ENCODE results near the gene SMCO2. TPM values are rescaled to one million over a fixed set of nuclear protein-coding genes. Genes with fewer than 3 reads are reported as not detected.

Gene SMCO2
- total RNA-seq, 1 experiment from 2014 or later = not detected

DNA sequence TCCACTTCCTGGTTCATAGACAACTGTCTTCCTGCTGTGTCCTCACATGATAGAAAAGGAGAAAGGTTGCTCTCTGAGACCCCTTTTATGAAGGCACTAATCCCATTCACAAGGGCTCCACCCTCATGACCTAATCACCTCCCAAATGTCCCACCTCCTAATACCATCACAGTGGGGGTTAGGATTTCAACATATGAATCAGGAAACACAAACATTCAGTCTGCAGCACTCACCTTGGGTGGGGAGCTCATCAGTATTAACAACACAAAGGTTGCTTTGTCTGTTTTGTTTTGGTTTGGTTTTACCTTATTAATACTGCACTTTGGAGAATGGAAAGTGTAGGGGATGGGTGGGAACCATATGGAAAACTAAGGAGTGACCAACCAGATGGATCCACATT is 10.5 kb upstream of the SMCO2 start:
- no peak overlapping the region for H3K9ac ChIP-seq (ENCODE audit: low read length)
- no peak overlapping the region for H2AFZ ChIP-seq (ENCODE audit: low read depth, low read length, poor library complexity, severe bottlenecking)
- RAD21 ChIA-PET (ENCODE audit: low non-redundant PET in 1 of 2, low total read pairs in 2 of 2, uncharacterized antibody in 2 of 2, unreplicated experiment in 2 of 2) = interaction anchor here in 1 of 2 experiments (0.9 kb wide), 1 partner anchor 200 kb away, joined by 4 read pairs; no protein-coding TSS in a partner anchor
- peaks cover 8 to 12% of the 10 kb centered on the region in 2 experiments; a peak in 3 of 4 replicates for H3K4me1 ChIP-seq (ENCODE audit: control insufficient read depth in 1 of 2, insufficient read depth in 2 of 2, low read length in 2 of 2)
- intact Hi-C loops (cut with micrococcal nuclease) = no loop called here
- ATAC-seq (peak; percentile 31; the same call in 1 of the 2 replicates), DNase-seq (ENCODE audit: low read depth, low spot score) (no peak)
- H3K27ac ChIP-seq (ENCODE audit: low read depth, low read length) = no peak overlapping the region
- no peak overlapping the region for H3K4me2 ChIP-seq (ENCODE audit: low read length)
- CTCF ChIA-PET = no interaction called here
- TF ChIP-seq, protein P1, sequence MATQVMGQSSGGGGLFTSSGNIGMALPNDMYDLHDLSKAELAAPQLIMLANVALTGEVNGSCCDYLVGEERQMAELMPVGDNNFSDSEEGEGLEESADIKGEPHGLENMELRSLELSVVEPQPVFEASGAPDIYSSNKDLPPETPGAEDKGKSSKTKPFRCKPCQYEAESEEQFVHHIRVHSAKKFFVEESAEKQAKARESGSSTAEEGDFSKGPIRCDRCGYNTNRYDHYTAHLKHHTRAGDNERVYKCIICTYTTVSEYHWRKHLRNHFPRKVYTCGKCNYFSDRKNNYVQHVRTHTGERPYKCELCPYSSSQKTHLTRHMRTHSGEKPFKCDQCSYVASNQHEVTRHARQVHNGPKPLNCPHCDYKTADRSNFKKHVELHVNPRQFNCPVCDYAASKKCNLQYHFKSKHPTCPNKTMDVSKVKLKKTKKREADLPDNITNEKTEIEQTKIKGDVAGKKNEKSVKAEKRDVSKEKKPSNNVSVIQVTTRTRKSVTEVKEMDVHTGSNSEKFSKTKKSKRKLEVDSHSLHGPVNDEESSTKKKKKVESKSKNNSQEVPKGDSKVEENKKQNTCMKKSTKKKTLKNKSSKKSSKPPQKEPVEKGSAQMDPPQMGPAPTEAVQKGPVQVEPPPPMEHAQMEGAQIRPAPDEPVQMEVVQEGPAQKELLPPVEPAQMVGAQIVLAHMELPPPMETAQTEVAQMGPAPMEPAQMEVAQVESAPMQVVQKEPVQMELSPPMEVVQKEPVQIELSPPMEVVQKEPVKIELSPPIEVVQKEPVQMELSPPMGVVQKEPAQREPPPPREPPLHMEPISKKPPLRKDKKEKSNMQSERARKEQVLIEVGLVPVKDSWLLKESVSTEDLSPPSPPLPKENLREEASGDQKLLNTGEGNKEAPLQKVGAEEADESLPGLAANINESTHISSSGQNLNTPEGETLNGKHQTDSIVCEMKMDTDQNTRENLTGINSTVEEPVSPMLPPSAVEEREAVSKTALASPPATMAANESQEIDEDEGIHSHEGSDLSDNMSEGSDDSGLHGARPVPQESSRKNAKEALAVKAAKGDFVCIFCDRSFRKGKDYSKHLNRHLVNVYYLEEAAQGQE (IDR thresholded peaks at IDR 0.05; ENCODE audit: low read depth) = no peak
- no peak for TF ChIP-seq SP1 (IDR thresholded peaks at IDR 0.05; ENCODE audit: low read depth)
- POLR2A ChIA-PET = no interaction called here
- no peaks in the 10 kb centered on the region for H3K9me3 ChIP-seq (ENCODE audit: control insufficient read depth in 1 of 2, insufficient read depth in 1 of 2, low read depth in 1 of 2, low read length in 2 of 2)
- no peaks in the 10 kb centered on the region for H3K36me3 ChIP-seq (ENCODE audit: control insufficient read depth in 1 of 2, insufficient read depth in 2 of 2, low read length in 2 of 2)
- H3K4me3 ChIP-seq (replicated peaks in 1 of 2; ENCODE audit: low read depth in 1 of 2, low read length in 2 of 2) = no peak overlapping the region
- no peaks in the 10 kb centered on the region for H3K79me2 ChIP-seq (ENCODE audit: insufficient read depth, low read length)
- no TSS peak for BruUV-seq (replicated peaks)
- H3K9me2 ChIP-seq (ENCODE audit: insufficient read depth) = no peaks in the 10 kb centered on the region
- H3K27me3 ChIP-seq (ENCODE audit: insufficient read depth, low read length) = no peaks in the 10 kb centered on the region
- no peaks in the 10 kb centered on the region for H4K20me1 ChIP-seq (ENCODE audit: insufficient read depth)

DNA sequence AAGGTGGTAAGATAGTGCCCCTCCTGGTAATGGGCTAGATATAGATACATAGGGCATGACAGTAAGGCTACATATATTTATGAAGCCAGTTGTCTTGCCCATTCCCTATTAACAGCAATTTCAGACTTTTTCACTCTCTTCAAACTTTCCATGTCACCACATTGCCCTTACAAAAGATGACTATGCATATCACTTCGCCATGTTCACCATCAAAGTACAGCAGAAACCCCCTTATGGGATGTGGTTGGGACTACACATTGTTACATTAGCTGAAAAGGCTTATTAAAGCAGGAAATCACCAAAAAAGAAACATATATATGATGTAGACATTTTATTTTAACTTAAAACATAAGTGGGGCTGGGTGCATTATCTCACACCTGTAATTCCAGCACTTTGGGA is 9.8 kb upstream of the SMCO2 start:
- intact Hi-C loops (cut with micrococcal nuclease) = no loop called here
- no TSS peak for BruUV-seq (replicated peaks)
- POLR2A ChIA-PET = interaction anchor here (1.0 kb wide), 1 partner anchor 87 kb away, joined by 3 read pairs; the partner anchor contains the start of gene PPFIBP1
- no peak for TF ChIP-seq JUND (IDR thresholded peaks at IDR 0.05)
- TF ChIP-seq EZH2 (IDR thresholded peaks at IDR 0.05) = no peak
- no peak for TF ChIP-seq TCF7L2 (IDR thresholded peaks at IDR 0.05; ENCODE audit: borderline replicate concordance, extremely low read depth, insufficient read depth, insufficient read length)
- TF ChIP-seq, protein P2, sequence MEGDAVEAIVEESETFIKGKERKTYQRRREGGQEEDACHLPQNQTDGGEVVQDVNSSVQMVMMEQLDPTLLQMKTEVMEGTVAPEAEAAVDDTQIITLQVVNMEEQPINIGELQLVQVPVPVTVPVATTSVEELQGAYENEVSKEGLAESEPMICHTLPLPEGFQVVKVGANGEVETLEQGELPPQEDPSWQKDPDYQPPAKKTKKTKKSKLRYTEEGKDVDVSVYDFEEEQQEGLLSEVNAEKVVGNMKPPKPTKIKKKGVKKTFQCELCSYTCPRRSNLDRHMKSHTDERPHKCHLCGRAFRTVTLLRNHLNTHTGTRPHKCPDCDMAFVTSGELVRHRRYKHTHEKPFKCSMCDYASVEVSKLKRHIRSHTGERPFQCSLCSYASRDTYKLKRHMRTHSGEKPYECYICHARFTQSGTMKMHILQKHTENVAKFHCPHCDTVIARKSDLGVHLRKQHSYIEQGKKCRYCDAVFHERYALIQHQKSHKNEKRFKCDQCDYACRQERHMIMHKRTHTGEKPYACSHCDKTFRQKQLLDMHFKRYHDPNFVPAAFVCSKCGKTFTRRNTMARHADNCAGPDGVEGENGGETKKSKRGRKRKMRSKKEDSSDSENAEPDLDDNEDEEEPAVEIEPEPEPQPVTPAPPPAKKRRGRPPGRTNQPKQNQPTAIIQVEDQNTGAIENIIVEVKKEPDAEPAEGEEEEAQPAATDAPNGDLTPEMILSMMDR (IDR thresholded peaks at IDR 0.05 in 2 of 3, conservative IDR thresholded peaks at IDR 0.05 in 1 of 3; ENCODE audit: borderline replicate concordance in 1 of 3, insufficient read depth in 1 of 3, low read depth in 2 of 3, low read length in 2 of 3) = no peak
- no peak for TF ChIP-seq SP1 (IDR thresholded peaks at IDR 0.05; ENCODE audit: low read depth)
- no peak for TF ChIP-seq ELF1 (IDR thresholded peaks at IDR 0.05; ENCODE audit: borderline replicate concordance, low read depth)
- no peak for TF ChIP-seq SIN3A (IDR thresholded peaks at IDR 0.05; ENCODE audit: low read depth)
- TF ChIP-seq EZH2phosphoT487 (IDR thresholded peaks at IDR 0.05; ENCODE audit: borderline replicate concordance) = no peak
- TF ChIP-seq SRF (IDR thresholded peaks at IDR 0.05; ENCODE audit: low read depth) = no peak
- TF ChIP-seq, protein P3, sequence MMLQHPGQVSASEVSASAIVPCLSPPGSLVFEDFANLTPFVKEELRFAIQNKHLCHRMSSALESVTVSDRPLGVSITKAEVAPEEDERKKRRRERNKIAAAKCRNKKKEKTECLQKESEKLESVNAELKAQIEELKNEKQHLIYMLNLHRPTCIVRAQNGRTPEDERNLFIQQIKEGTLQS (IDR thresholded peaks at IDR 0.05) = no peak
- TF ChIP-seq YY1 (IDR thresholded peaks at IDR 0.05; ENCODE audit: extremely low read depth, insufficient replicate concordance, low read depth, low read length) = no peak
- no peak for TF ChIP-seq RAD21 (IDR thresholded peaks at IDR 0.05; ENCODE audit: low read depth)
- TF ChIP-seq POLR2AphosphoS5 (IDR thresholded peaks at IDR 0.05; ENCODE audit: low read depth, low read length) = no peak

More for the DNA sequence above, 9.8 kb upstream of the SMCO2 start:
- H3K79me2 ChIP-seq (ENCODE audit: insufficient read depth, low read length) = no peaks in the 10 kb centered on the region
- H3K4me2 ChIP-seq (ENCODE audit: low read length) = no peak overlapping the region
- H3K4me1 ChIP-seq (ENCODE audit: control insufficient read depth in 1 of 2, insufficient read depth in 2 of 2, low read length in 2 of 2) = peaks cover 8 to 12% of the 10 kb centered on the region in 2 experiments; a peak in 3 of 4 replicates
- no peak overlapping the region for H2AFZ ChIP-seq (ENCODE audit: low read depth, low read length, poor library complexity, severe bottlenecking)
- H3K9me3 ChIP-seq (ENCODE audit: control insufficient read depth in 1 of 2, insufficient read depth in 1 of 2, low read depth in 1 of 2, low read length in 2 of 2) = no peaks in the 10 kb centered on the region
- ChIA-PET CTCF (interaction anchor here (1.1 kb wide), 1 partner anchor 12 kb away, joined by 3 read pairs; no protein-coding TSS in a partner anchor), RAD21 (ENCODE audit: low non-redundant PET in 1 of 2, low total read pairs in 2 of 2, uncharacterized antibody in 2 of 2, unreplicated experiment in 2 of 2) (interaction anchor here in 1 of 2 experiments (0.9 kb wide), 1 partner anchor 199 kb away, joined by 4 read pairs; no protein-coding TSS in a partner anchor)
- no peak overlapping the region for H3K4me3 ChIP-seq (replicated peaks in 1 of 2; ENCODE audit: low read depth in 1 of 2, low read length in 2 of 2)
- no peaks in the 10 kb centered on the region for H4K20me1 ChIP-seq (ENCODE audit: insufficient read depth)
- ATAC-seq (no peak), DNase-seq (ENCODE audit: low read depth, low spot score) (no peak)
- H3K27me3 ChIP-seq (ENCODE audit: insufficient read depth, low read length) = no peaks in the 10 kb centered on the region
- no peaks in the 10 kb centered on the region for H3K9me2 ChIP-seq (ENCODE audit: insufficient read depth)
- no peaks in the 10 kb centered on the region for H3K36me3 ChIP-seq (ENCODE audit: control insufficient read depth in 1 of 2, insufficient read depth in 2 of 2, low read length in 2 of 2)
- no peak overlapping the region for H3K27ac ChIP-seq (ENCODE audit: low read depth, low read length)
- no peak overlapping the region for H3K9ac ChIP-seq (ENCODE audit: low read length)
